ENCODE results near the gene NUB1.

NUB1 gene

DNA sequence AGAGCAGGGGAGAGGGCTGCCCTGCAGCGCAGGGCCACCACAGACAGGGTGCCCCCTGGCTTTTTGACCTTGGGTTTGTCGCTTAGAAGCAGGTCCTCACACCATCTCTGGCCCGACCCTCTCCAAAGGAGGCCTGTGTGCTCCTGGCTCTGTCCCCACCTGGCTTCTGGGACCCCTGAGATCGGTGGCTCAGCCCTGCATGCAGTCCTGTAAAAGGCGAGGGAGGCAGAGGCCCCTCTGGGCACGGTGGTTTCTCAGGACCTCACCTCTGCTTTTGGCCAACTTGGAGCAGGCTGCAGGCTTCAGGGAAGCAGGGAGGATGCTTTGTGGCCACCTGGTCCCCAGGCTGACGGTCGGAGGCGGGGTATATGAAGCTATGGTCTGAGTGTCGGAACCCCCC, 46.8 kb downstream of the NUB1 start:
- no peak for DNase-seq (ENCODE audit: low read depth)
- no peak overlapping the region for H3K4me3 ChIP-seq (ENCODE audit: low read depth, low read length)
- TF ChIP-seq, protein P1, sequence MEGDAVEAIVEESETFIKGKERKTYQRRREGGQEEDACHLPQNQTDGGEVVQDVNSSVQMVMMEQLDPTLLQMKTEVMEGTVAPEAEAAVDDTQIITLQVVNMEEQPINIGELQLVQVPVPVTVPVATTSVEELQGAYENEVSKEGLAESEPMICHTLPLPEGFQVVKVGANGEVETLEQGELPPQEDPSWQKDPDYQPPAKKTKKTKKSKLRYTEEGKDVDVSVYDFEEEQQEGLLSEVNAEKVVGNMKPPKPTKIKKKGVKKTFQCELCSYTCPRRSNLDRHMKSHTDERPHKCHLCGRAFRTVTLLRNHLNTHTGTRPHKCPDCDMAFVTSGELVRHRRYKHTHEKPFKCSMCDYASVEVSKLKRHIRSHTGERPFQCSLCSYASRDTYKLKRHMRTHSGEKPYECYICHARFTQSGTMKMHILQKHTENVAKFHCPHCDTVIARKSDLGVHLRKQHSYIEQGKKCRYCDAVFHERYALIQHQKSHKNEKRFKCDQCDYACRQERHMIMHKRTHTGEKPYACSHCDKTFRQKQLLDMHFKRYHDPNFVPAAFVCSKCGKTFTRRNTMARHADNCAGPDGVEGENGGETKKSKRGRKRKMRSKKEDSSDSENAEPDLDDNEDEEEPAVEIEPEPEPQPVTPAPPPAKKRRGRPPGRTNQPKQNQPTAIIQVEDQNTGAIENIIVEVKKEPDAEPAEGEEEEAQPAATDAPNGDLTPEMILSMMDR (conservative IDR thresholded peaks at IDR 0.05; ENCODE audit: low read depth, low read length) = no peak

DNA sequence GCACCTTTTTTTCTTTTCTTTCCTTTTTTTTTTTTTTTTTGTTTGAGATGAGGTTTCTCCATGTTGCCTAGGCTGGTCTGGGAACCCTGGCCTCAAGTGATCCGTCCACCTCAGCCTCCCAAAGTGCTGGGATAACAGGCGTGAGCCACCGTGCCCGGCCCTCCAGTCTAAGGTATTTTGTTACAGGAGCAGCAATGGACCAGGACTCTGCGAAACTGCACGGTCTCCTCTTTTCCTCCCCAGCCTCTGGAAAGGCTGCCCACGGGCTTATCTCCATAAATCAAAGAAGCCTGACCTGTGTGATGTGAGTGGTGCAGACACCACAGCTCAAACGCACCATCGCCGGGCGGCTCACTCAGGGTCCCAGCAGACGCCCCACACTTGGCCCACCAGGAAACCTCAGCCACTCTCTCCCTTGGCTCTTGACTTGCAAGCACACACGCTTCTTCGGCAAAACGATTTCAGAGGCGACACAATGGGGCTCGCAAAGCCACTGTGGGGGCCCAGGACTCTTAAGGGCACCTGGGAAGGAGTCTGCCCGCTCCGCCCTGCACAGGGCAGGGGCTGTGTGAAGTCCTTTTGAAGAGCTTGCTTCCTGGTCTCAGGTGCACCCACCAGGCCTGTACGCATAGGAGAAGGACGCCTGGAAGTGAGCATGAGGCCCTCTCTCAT, 47.6 kb downstream of the NUB1 start:
- no peak overlapping the region for H3K4me3 ChIP-seq (ENCODE audit: low read depth, low read length)
- DNase-seq (ENCODE audit: low read depth) = no peak
- TF ChIP-seq, protein P1 (conservative IDR thresholded peaks at IDR 0.05; ENCODE audit: low read depth, low read length) = no peak

DNA sequence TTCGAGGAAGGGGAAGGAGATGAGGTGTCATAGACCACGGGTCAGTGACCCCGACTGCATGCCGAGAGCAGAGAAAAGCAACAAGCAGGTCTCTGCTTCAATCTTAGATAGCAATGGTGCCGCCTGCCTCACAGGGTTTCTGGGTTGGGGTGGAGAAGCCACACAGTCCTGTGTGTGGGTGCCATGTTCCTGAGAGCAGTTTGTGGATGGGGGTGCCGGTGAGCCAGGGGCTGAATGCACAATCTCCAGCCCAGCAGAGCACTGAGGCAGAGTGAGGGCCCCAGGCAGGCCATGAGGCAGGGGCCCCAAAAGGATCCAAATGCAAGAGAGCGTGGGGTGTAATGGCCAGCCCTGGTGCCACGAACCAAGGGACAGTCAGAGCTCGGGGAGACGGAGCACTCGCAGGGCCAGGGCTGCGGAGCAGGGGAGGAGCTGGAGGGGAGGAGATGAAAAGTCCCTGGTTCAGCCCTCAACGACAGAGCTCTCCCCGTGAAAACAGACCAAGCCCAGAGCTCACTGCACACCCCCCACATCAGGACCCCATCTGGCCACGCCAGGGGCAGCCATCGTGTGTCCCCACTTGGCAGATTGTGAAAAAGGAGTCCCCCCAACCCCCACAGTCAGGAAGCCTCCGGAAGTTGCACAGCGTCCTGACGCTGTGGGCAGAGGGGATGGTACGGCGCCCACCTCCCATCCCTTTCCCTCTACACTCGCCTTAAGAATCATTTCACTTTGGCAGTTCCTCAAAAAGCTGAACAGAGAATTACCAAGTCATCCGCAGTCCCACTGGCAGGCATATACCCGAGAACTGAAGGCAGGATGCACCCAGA, 48.4 kb downstream of the NUB1 start:
- DNase-seq (ENCODE audit: low read depth) = no peak
- TF ChIP-seq, protein P1 (conservative IDR thresholded peaks at IDR 0.05; ENCODE audit: low read depth, low read length) = no peak
- no peak overlapping the region for H3K4me3 ChIP-seq (ENCODE audit: low read depth, low read length)

DNA sequence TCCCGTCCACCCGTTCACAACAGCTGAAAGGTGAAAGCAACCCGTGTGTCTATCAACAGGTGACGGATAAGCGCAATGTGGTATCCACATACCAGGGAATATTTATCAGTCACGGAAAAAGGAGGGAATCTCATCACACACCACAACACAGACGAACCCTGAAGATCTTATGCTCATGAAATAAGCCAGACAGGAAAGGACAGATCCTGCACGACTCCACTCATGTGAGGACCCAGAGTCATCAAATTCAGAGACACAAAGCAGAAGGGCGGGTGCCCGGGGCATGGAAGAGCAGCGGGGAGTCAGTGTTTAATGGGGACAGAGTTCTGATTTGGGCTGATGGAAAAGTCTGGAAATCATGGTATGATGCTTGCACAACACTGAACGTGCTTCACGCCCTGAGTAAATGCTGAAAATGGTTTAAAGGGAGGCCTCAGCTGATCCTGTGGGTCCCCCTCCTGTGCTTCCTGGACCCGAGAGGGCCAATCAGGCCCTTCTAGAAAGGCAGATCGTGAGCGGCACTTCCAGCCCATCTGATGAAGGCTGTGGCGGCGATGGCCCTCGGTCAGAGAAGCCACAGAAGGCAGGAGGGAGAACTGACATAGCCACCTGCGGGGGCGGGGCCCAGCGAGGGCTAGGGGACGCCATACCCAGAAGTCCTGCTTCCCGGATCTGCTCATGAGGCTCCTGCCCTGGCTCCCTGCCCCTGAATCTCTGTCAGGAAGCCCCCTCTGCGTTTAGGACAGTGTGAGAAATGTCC, 49.2 kb downstream of the NUB1 start:
- DNase-seq (ENCODE audit: low read depth) = no peak
- TF ChIP-seq, protein P1 (conservative IDR thresholded peaks at IDR 0.05; ENCODE audit: low read depth, low read length) = no peak
- H3K4me3 ChIP-seq (ENCODE audit: low read depth, low read length) = no peak overlapping the region

DNA sequence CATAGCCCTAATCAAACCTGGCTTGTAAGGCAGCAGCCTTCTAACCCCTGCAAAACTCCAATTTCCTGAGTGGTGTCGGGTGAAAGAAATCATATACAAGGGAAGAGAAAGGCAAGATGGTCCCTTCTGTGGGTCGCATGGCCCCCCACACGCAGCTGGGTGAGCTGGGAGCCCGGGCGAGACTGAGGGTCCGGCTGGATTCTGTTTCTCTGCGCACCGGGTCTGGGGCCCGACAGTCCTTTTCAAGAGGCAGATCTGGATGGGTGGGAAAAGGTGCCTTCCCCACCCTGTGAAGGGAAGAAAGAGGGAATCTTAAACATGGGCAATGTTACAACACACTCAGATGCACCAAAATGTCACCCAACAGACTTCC, 49.7 kb downstream of the NUB1 start:
- TF ChIP-seq, protein P1 (conservative IDR thresholded peaks at IDR 0.05; ENCODE audit: low read depth, low read length) = no peak
- no peak overlapping the region for H3K4me3 ChIP-seq (ENCODE audit: low read depth, low read length)
- DNase-seq (ENCODE audit: low read depth) = no peak

DNA sequence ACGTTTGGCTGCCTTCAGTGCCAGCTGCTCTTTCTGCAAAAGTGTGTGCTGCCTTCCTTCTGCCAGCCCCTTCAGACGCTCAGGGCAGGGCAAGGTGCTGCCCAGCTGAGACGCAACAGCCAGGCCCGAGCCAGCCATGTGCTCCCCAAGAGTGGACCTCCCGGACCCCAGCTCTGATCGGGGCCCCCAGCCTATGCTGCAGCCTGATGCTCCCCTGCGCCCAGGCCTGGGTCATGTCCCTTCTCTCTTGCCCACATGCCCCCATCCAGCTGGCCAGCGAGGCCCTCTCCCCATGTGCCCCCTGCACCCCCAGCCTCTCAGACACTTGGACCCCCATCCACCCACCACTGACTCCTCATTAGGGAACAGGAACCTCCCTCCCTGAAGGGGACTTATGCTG, 50.4 kb downstream of the NUB1 start:
- no peak overlapping the region for H3K4me3 ChIP-seq (ENCODE audit: low read depth, low read length)
- DNase-seq (ENCODE audit: low read depth) = no peak
- TF ChIP-seq, protein P1 (conservative IDR thresholded peaks at IDR 0.05; ENCODE audit: low read depth, low read length) = no peak

All from choroid plexus epithelial cell (primary cell).